Brain pericyte (primary cell): ENCODE data around the gene WDR74.
"Not testable (repeated sequence)": the region's sequence is repeated elsewhere in the genome, so short reads cannot be mapped to it uniquely, and the experiment has no call there.

Source experiments
- DNase-seq: peaks from one replicate; pipeline ENCODE4 v3.0.0-alpha.2; 2012; ENCODE audit warnings: low read depth, low spot score

WDR74 gene

DNA sequence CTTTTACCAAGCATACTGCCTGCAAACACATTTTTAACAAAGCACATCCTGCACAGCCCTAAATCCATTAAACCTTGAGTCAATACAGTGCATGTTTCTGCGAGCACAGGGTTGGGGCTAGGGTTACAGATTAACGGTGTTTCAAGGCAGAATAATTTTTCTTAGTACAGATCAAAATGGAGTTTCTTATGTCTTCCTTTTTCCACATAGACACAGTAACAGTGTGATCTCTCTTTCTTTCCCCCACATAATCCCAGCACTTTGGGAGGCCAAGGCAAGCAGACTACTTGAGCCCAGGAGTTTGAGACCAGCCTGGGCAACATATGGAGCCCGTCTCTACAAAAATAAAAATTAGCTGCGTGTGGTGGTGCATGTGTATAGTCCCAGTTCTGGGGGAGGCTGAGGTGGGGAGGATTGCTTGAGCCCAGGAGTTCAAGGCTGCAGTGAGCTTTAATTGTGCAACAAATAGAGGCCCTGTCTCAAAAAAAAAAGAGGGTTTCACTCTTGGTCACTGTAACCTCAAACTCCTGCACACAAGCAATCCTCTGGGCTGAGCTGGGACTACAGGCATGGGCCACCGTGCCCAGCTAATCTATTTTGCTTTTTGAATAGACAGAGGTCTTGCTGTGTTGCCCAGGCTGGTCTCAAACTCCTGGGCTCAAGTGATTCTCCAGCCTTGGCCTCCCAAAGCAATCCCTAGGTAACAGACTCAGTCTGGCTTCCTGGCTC, 21.6 kb upstream of the WDR74 start:
- DNase-seq: no peak

DNA sequence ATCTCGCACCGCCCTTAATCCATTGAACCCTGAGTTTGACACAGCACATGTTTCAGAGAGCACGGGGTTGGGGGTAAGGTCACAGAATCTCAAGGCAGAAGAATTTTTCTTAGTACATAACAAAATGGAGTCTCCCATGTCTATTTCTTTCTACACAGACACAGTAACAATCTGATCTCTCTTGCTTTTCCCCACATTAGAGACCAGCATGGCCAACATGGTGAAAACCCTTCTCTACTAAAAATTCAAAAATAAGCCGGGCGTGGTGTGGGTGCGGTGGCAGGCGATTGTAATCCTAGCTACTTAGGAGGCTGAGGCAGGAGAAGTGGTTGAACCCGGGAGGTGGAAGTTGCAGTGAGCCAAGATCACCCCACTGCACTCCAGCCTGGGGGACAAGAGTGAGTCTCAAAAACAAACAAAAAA, 19.9 kb upstream of the WDR74 start:
- not testable (repeated sequence) for DNase-seq

DNA sequence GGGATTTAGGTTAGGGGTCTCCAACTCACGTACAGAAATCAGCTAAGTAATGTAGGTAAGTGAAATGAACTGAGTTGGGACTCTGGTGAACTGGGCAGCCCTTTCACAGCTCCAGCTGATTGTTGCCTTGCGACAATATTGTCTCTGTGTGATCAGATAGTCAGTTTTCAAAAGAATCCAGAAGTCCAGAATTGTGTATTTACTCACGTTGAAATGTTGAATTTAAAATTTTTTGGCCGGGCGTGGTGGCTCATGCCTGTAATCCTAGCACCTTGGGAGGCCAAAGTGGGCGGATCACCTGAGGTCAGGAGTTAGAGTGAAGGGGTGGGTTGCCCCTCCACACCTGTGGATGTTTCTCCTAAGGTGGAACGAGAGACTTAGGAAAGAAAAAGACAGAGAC, 18.8 kb upstream of the WDR74 start:
- DNase-seq: no peak

DNA sequence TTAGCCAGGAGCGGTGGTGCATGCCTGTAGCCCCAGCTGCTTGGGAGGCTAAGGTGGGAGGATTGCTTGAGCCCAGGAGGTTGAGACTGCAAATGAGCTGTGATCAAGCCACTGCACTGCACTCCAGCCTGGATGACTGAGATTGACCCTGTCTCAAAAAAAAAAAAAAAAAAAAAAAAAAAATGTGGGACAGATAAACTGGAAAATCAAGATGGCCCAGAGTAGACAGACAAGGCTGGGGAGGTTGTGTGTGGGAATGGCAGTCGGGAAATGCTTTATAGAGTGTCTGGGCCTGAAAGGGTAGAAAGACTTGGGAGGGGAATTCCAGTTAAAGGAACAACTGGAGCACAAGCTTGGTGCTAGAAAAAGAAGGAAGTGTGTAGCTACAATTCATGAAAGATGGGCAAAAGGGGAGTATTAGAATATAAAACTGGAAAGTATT, 18.2 kb upstream of the WDR74 start:
- no peak for DNase-seq

DNA sequence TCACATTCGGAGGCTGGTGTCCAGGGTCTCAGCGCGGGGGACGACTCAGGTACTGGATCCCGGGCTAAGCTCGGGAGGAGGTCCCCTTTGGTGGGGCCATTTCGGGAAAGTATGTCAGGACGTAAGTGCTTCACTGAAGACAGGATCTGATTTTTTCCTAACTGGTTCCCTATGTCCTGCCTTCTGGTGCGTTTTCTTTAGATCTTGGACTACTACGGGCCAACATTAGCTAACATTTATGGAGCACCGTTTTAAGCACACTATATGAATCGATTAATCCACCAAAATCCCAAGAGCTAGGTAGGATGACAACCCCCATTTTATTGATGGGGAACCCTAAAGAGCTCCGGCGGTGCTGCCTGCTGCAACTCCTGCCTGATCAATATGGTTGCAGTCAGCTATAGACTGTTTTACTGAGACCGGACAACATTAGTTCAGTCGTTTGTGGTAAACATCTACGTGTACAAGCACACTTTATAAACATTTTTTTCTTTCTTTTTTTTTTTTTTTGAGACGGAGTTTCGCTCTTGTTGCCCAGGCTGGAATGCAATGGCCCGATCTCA, 17.0 kb upstream of the WDR74 start:
- DNase-seq: no peak

DNA sequence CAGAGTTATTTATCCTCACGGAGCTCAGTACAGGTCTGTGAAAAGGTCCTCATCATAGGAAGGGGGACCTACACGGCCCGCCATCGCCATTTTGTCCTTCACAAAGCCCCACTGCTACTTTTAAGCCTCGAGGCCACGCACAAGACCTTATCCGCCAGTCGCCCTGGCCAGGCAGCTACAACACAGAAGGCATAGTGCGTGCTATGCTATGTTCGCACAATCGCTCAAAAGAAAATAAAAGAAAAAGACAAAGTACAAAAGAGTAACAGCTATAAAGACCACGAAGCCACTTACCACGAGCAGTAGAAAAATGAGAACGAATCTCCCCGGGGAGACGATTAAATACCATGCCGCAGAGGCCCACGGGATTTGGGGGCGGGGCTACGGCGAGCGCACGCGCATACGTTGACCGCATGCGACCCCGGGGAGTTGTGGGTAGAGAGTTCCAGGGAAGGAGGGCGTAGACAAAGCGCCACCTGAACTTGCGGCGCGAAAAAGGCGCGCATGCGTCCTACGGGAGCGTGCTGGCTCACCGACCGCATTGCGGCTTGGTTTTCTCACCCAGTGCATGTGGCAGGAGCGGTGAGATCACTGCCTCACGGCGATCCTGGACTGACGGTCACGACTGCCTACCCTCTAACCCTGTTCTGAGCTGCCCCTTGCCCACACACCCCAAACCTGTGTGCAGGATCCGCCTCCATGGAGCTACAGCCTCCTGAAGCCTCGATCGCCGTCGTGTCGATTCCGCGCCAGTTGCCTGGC, 16.4 kb upstream of the WDR74 start:
- DNase-seq: peak; percentile 92

DNA sequence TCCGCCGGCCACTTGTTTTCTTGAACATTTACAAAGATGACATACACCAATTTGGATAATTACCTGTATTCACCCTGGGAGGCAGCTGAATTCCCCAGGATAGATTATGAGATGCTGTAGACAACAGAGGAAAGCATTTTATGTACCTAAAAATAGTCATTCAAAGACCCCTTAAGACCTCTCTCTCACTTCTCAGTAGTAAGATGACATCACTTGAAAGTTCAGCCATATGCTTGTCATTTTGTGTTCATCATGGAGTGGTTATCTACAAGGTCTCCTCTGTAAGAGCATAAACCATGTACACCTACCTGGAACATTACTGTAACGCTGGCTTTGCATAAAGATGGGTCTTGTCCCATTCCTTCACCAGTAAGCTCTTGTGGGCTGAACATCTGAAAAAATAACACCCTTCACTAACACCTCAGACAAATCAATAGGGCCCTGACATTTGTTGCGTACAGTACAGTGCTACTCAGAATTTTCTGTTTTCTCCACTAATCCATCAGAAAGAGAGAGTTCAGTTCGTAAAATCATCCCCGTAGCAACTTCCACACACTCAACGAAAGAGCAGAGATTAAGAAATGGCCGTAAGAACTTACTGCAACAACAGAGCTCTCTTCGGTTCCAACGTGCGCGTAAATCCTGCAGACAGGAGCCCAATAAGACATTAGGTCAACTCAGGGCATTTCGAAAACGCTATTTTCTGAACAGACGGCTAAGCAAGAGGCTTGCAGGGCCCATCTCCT, 15.6 kb upstream of the WDR74 start:
- DNase-seq: no peak

DNA sequence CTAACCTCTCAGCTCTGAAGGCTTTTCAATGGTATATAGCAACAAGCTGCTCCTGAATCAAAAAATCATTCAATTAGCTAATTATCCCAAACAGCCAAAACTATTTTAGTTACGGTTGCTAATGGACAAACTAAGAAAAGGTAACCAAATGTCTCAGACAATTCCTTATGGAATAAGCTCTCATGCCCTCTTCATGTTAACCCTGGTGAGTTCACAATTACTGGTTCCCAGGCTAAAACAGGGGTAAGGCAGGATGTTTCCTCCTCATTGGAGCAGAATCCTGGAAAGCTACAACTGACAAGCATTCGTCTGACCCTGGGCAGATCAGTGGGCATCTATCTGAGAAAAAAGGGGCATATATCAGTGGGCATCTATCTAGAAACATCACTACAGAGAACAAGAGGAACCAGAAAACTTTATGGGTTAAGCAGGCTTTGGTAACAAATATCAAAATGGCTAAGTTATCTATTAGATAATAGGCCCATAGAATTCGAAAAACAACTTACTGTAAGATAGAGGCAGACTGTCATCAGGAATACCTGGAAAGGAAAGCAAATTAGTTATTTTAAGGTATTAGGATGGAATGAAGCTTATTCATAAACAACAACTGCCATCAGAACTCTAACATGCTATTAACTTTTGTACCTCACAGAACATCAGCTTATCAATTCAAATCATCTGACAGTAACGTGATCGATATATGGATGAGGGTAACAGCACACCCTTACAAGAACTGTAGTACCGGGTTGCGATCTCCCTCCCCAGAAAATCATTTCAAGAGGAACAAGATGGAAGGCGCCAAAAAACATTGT, 14.8 kb upstream of the WDR74 start:
- no peak for DNase-seq

DNA sequence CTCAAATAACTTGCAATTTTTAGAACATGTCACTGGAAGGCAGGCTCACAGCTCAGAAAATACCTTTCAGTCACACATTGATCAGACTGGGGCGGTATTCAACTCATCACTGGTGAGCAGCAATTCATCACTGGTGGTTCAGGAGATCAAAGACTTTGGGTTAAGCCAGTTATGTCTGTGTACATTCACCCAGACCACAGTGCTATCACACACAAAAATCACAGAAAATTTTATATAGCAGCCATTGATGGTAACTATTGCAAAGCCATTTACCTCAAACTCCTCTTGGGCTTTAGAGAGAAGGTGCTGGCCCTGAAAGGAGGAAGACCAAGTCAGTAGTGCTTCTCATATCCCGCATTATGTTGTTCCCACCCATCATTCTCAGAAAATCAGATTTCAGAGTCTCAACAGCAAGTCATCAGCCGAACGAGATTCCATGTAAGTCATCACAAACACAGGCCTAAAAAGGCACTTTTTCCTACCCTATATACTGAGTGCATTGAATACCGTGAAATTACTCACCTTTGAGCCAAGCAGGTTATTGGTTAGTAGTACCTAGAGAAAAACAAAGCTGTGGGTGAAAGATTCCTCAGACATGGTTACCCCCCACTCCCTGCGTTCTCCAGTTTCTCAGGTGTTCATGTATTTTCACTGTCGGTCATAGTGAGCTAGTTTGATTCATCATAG, 14.0 kb upstream of the WDR74 start:
- no peak for DNase-seq

DNA sequence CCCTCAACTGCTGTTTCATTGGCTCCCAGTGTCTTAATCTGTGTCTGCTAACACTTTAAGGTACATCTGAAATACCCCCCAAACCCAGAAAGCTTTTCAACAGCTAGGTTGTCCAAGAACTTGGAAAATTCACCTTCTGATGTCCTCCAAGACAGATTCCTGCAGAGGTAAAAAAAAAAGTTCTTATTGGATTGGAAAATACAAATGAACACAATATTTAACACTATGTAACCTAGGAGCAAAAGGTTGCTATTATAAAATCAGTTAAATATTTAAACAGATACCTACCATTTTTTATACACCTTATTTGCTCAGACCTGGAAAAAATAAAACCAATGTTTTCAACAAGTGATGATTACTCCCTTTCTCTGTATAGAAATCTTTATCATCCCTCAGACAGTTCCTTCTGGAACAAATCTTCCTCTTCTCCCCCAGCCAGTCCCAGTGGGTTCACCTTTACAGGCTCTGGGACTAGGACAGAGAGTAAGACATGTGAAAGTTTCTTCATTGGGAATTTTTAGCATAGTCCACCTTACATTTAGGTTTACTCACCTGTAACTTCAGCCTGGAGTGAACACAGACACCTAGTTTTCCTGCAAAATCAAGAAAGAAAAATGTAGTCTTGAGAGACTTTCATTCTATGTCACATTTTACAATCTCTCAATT, 13.3 kb upstream of the WDR74 start:
- no peak for DNase-seq

DNA sequence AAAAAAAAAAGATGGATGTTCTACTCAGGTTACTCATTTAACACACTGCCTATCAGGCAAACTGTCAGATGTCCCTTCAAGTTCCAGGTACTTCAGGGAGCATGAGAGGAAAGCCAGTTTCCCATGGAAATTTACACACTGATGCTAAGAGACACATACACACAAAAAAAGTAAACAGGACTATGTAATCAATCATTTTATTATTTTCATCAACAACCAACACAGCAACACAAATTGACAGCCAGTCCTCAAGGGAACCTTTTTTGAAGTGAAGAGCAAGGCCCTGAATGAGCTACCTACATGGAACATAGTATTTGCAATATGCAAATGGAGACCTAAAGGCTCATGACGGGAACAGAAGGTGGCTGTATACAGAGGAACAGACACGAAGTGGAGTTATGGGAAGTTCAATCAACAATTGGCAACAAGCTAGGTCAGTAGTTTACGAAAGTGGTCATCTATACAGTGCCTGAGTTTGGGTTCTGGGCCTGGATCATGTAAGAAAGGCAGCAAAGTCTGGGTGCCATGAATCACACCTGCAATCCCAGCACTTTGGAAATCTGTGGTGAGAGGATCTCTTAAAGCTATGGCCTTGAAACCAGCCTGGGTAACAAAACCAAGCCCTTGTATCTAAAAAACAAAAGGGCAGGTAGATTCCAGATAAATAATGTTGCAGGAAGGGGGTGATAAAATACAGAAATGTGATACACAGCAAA, 12.6 kb upstream of the WDR74 start:
- no peak for DNase-seq

DNA sequence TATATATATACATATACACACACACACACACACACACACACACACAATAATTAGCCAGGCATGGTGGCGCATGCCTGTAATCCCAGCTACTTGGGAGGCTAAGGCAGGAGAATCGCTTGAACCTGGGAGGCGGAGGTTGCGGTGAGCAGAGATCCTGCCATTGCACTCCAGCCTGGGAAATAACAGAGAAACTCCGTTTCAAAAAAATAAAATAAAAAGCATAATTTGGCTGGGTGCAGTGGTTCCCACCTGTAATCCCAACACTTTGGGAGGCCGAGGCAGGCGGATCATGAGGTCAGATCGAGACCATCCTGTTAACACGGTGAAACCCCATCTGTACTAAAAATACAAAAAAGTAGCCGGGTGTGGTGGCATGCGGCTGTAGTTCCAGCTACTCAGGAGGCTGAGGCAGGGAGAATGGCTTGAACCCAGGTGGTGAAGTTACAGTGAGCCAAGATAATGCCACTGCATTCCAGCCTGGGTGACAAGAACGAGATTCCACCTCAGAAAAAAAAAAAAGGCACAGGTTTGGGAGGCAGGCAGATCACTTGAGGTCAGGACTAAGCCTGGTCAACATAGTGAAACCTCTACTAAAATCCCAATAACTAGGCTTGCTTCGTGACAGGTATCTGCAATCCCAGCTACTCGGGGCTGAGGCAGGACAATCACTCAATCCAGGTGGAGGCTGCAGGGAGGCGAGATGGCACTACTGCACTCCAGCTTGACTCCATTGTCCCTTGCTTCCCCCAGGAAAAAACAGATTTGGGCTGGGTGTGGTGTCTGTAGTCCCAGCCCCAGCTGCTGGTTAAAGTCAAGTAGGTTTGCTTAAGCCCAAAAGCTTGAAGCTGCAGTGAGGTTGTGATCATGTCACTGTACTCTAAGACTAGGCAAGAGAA, 11.8 kb upstream of the WDR74 start:
- DNase-seq: no peak

DNA sequence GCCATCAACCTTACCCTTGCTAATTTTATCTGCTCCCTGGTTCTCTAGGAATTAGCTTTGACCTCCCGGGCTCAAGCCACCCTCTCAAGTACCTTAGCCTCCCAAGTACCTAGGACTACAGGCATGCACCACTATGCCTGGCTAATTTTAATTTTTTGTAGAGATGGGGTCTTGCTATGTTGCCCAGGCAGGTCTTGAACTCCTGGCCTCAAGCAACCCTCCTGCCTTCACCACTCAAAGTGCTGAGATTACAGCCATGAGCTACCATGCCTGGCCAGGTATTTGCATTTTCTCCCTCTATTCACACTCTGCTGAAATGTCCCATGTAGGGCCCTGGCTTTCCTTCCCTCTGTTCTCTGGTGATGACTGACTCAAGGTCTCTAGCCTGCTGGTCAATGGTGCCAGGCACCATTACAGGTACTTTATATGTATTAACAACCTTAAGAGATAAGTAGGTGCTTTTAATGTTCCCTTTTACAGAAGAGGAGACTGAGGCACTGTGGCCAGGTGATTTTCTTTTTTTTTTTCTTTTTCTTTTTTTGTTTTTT, 8.5 kb upstream of the WDR74 start:
- DNase-seq: no peak

DNA sequence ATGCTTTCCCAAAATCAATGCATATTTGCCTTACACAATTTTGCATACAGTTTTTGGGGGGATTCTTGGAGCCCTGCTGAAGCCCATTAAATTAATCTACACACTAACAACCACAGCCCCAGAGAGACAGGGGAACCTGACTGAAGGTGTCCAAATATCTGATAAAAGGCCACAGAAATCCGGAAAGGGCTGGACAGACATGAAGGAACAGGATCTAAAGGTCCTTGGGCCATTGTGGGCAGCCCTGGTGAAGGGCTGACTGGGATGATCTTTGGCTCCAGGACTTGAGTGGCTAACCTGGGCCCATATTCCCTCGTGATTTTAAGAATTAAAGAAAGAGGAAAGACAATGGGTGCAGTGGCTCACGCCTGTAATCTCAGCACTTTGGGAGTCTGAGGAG, 6.8 kb upstream of the WDR74 start:
- DNase-seq: no peak

DNA sequence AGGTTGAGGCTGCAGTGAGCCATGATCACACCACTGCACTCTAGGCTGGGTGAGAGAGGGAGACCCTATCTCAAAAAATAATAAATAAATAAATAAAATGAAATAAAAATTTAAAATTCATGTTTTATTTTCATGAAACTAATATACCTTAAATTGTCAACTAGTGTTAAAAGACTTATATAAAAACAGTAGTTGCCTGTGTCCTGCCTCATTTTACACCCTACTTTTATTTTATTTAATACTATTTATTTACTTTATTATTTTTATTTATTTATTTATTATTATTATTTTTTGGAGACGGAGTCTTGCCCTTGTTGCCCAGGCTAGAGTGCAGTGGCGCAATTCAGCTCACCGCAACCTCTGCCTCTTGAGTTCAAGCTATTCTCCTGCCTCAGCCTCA, 4.8 kb upstream of the WDR74 start:
- no peak for DNase-seq

DNA sequence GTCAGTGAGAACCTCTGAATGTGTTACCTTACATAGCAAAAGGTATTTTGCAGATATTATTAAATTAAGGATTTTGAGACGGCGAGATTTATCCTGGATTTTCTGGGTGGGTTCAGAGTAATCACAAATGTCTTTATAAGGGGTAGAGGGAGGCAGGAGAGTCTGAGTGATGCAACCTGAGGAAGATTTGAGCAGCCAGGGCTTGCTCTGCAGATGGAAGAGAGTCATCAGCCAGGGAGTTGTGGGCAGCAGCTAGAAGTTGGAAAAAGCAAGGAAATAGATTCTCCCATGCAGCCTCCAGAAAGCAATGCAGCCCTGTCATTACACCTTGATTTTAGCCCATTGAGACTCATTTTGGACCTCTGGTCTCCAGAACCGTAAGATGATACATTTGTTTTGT, 4.1 kb upstream of the WDR74 start:
- DNase-seq: no peak

DNA sequence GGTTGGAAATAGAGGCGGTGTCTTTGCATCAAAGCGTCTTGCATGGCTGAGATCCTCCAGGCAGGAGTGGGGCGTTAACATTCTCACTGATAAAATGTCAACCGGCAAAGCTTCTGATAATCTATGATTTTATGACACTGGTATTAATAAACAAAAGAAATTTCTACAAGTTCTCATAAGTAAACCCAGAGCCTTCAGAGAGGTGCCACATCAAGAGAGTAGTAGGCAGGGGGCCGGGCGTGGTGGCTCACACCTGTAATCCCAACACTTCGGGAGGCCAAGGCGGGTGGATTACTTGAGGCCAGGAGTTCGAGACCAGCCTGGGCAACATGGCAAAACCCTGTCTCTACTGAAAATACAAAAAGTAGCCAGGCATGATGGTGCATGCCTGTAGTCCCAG, 3.5 kb upstream of the WDR74 start:
- not testable (repeated sequence) for DNase-seq

DNA sequence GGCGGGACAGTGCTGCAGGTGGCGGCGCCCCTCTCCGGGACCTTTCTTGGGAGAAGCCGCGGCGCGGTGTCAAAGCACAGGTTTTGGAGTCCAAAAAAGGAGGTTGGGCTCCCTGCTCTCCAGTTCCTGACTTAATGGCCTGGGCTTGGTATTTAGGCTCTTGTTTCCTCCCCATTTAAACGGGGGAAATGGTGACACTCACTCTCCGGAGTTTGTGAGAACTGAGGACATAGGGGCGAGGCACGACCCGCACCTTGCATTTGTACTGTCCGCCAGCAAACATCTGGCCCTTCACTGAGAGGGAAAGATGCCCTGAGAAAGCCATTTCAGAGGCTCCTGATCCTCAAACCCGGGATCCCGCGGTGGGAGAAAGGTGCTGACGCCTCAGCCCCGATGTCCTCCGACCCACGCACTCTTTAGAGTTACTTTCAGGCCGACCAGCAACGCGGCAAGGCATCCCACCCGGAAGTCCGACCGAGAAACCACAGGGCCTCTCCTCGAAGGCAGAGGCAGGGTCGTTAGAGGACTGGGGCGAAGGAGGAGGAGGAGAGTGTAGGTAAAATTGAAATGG, 2.9 kb upstream of the WDR74 start:
- no peak for DNase-seq
